ENCODE results near the gene RAPSN.

DNA sequence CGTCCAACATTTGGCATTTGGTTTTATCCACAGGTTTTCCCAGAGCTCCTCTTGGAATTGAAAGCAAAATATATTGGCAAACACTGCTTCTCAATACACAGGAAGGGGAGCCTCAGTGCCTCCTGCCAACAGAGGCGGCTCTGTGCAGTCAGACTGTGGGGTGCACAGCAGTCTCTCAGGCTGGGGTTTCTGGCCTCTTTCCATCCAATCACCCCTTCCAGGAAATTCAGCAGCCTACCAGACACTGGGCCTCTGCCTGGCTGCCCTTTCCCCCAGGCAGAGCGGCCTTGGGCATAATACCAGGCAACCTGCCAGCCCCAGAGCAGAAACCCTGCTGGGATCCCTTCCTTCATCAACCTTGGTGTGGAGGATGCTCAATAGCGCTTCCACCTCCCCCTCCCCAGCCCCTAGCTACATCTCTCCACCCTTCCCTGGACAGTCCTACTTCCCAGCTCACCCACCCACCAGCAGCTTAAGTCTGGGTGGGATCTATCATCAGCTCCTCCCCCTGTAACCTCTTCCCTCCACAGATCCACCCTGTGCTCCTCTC lies 17.8 kb upstream of the RAPSN start:
- TF ChIP-seq, protein P1, sequence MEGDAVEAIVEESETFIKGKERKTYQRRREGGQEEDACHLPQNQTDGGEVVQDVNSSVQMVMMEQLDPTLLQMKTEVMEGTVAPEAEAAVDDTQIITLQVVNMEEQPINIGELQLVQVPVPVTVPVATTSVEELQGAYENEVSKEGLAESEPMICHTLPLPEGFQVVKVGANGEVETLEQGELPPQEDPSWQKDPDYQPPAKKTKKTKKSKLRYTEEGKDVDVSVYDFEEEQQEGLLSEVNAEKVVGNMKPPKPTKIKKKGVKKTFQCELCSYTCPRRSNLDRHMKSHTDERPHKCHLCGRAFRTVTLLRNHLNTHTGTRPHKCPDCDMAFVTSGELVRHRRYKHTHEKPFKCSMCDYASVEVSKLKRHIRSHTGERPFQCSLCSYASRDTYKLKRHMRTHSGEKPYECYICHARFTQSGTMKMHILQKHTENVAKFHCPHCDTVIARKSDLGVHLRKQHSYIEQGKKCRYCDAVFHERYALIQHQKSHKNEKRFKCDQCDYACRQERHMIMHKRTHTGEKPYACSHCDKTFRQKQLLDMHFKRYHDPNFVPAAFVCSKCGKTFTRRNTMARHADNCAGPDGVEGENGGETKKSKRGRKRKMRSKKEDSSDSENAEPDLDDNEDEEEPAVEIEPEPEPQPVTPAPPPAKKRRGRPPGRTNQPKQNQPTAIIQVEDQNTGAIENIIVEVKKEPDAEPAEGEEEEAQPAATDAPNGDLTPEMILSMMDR (IDR thresholded peaks at IDR 0.05): no peak
- no peak for TF ChIP-seq POLR2A (IDR thresholded peaks at IDR 0.05)

Measured in suprapubic skin (tissue), 3 donors.